Measurements from ENCODE around the gene UNC80.

The UNC80 gene

DNA sequence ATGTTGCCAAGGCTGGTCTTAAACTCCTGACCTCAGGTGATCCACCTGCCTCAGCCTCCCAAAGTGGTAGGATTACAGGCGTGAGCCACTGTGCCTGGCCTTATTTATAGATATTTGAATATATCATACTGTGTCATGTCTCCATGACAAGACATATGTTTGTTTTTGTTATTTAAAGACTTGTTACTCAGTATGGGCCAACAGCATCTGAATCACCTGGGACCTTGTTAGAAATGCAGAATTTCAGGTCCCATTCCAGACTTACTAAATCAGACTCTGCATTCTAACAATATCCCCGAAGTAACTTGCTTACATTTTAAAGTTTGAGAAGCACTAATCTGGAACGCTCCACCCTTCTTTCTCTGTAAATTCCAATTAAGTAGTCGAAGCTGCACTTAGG is 264.0 kb downstream of the UNC80 start:
- no peak for DNase-seq

DNA sequence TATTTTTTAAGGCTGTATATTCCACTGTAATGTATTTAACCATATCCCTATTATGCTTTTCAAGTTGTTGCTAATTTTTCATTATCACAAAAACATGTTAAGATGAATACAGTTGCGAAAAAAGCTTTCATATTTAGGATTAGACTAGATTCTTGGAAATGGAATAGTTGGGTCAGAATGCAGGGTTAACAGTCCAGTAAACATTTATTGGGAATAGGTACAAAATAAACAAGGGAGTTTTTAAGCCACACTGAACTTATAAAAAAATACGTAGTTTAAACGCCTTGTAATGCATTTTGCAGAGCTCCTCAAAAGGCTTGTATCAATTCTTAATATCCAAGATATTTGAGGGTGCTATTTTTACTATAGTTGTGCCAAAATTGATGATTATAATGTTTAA is 266.4 kb downstream of the UNC80 start:
- no peak for DNase-seq

DNA sequence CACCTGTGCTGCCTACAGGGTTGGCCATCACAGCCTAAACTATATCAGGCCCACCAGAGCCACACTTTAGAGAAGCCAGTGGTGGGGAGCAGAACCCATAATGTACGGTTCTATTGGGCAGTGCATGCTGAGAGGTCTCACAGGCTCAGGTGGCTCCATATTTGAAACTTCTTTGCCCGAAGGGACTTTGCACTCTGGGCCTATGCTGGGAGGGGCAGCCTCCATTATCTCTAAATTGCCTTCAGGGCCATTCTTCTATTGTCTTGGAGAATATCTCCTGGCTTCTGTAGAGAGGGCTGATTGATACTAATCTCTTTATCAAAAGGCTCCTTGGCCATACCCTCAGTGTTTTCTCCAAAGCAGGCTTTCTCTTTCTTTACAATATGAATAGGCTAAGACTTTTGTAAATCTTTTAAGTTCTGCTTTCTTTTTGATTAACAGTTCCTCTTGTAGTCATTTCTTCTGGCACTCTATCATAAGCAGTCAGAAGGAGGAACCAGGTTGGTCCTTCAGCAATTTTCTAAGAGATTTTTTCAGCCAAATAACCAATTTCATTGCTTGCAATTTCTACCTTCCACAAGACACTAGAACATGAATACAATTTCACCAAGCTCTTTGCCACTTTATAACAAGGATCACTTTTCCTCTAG is 275.3 kb downstream of the UNC80 start:
- no peak for DNase-seq
